Nephron progenitor cell (in vitro differentiated cells): ENCODE measurements around the gene MTFR2.

Experiments used
- DNase-seq: peaks from one replicate; pipeline ENCODE4 v3.0.0; 2021
- H3K27ac Mint-ChIP-seq: 2 replicates; pipeline ENCODE4 v1.8.0; 2021; ENCODE audit warnings: mild to moderate bottlenecking, moderate library complexity, mixed read lengths
- H3K27me3 Mint-ChIP-seq: 2 replicates; pipeline ENCODE4 v1.8.0; 2021; ENCODE audit warnings: mild to moderate bottlenecking, low read depth, mixed read lengths; ENCODE audit not compliant: poor library complexity
- H3K36me3 Mint-ChIP-seq: 2 replicates; pipeline ENCODE4 v1.8.0; 2021; ENCODE audit warnings: low read depth, mixed read lengths
- H3K4me1 Mint-ChIP-seq: 2 replicates; pipeline ENCODE4 v1.8.0; 2021; ENCODE audit warnings: mixed read lengths
- H3K4me3 Mint-ChIP-seq: 2 replicates; pipeline ENCODE4 v1.8.0; 2021; ENCODE audit warnings: mild to moderate bottlenecking, moderate library complexity, mixed read lengths
- H3K9me3 Mint-ChIP-seq: 2 replicates; pipeline ENCODE4 v1.8.0; 2021; ENCODE audit warnings: mild to moderate bottlenecking, moderate library complexity, mixed read lengths
- CTCF ChIP-seq: fragments of 200-600 bp; sonication (generic); IDR thresholded peaks from 2 replicates; pipeline ENCODE4 v1.5.0; 2021; ENCODE audit warnings: antibody characterized with exemption

MTFR2 gene

GRCh38 chr6:136188486-136188885, 61.6 kb downstream of the MTFR2 start:
- H3K27me3 Mint-ChIP-seq, result no peaks in the 10 kb centered on the region
- H3K27ac Mint-ChIP-seq, result no peak overlapping the region
- no peak for DNase-seq
- peaks cover 29% of the 10 kb centered on the region for H3K4me1 Mint-ChIP-seq
- H3K36me3 Mint-ChIP-seq, result no peaks in the 10 kb centered on the region
- TF ChIP-seq CTCF, result no peak
- no peak overlapping the region for H3K4me3 Mint-ChIP-seq
- H3K9me3 Mint-ChIP-seq, result no peaks in the 10 kb centered on the region

- H3K27me3 Mint-ChIP-seq, result no peaks in the 10 kb centered on the region
- H3K36me3 Mint-ChIP-seq, result no peaks in the 10 kb centered on the region
- H3K9me3 Mint-ChIP-seq, result no peaks in the 10 kb centered on the region
- no peak overlapping the region for H3K27ac Mint-ChIP-seq
- DNase-seq, result no peak
- H3K4me1 Mint-ChIP-seq, result peaks cover 22% of the 10 kb centered on the region
- no peak for TF ChIP-seq CTCF
- no peak overlapping the region for H3K4me3 Mint-ChIP-seq
Observed at GRCh38 chr6:136186363-136186762, 63.7 kb downstream of the MTFR2 start.

GRCh38 chr6:136184738-136185137, 65.4 kb downstream of the MTFR2 start:
- H3K27ac Mint-ChIP-seq, result no peak overlapping the region
- no peak for TF ChIP-seq CTCF
- H3K9me3 Mint-ChIP-seq, result no peaks in the 10 kb centered on the region
- no peak for DNase-seq
- H3K4me3 Mint-ChIP-seq, result no peak overlapping the region
- H3K36me3 Mint-ChIP-seq, result no peaks in the 10 kb centered on the region
- peaks cover 29% of the 10 kb centered on the region for H3K4me1 Mint-ChIP-seq
- H3K27me3 Mint-ChIP-seq, result no peaks in the 10 kb centered on the region

- no peaks in the 10 kb centered on the region for H3K9me3 Mint-ChIP-seq
- DNase-seq, result no peak
- H3K4me1 Mint-ChIP-seq, result peaks cover 21% of the 10 kb centered on the region
- no peak overlapping the region for H3K4me3 Mint-ChIP-seq
- H3K27me3 Mint-ChIP-seq, result no peaks in the 10 kb centered on the region
- no peaks in the 10 kb centered on the region for H3K36me3 Mint-ChIP-seq
- no peak for TF ChIP-seq CTCF
- H3K27ac Mint-ChIP-seq, result no peak overlapping the region
Observed at GRCh38 chr6:136181861-136182260, 68.2 kb downstream of the MTFR2 start.

GRCh38 chr6:136181512-136181833, 68.6 kb downstream of the MTFR2 start:
- Mint-ChIP-seq H3K36me3 (no peaks in the 10 kb centered on the region), H3K27me3 (no peaks in the 10 kb centered on the region), H3K27ac (no peak overlapping the region), H3K4me1 (peaks cover 21% of the 10 kb centered on the region), H3K9me3 (no peaks in the 10 kb centered on the region), H3K4me3 (no peak overlapping the region)
- no peak for TF ChIP-seq CTCF
- no peak for DNase-seq
